A549 (cell line): ENCODE measurements around the gene CCDC187.
"Not testable (repeated sequence)": the region's sequence is repeated elsewhere in the genome, so short reads cannot be mapped to it uniquely, and the experiment has no call there.

Experiments used
- CEBPB ChIP-seq, 2 experiments: fragments of >200 bp in 1 of 2; sonication (Bioruptor Twin) in 1 of 2; formaldehyde crosslinking in 1 of 2; IDR thresholded peaks; 2 replicates each; pipeline ENCODE4 v1.6.1; 2012 to 2016
- CTCF ChIP-seq: fragments of >200 bp; sonication (Bioruptor Twin); formaldehyde crosslinking; IDR thresholded peaks from 3 replicates; pipeline ENCODE4 v1.5.1; 2016
- ELK1 ChIP-seq: fragments of 150-350 bp; IDR thresholded peaks from 2 replicates; pipeline ENCODE4 v1.6.1; 2014; ENCODE audit warnings: low read depth, mild to moderate bottlenecking, low read length
- MAX ChIP-seq: IDR thresholded peaks from 2 replicates; pipeline ENCODE4 v1.6.1; 2012
- PHF8 ChIP-seq: fragments of 200-600 bp; sonication (generic); IDR thresholded peaks from 2 replicates; pipeline ENCODE4 v1.6.1; 2016; ENCODE audit warnings: low read depth, mild to moderate bottlenecking, antibody characterized with exemption, moderate library complexity, borderline replicate concordance
- POLR2A ChIP-seq: IDR thresholded peaks from 2 replicates; pipeline ENCODE4 v1.6.1; 2012; ENCODE audit warnings: mild to moderate bottlenecking, low read length
- POLR2AphosphoS2 ChIP-seq: conservative IDR thresholded peaks from 2 replicates; pipeline ENCODE4 v1.6.1; 2012; ENCODE audit warnings: low read length, improper control_type of control experiment, inconsistent platforms

- TF ChIP-seq CEBPB (IDR thresholded peaks at IDR 0.05); CTCF; MAX; POLR2A; ELK1; PHF8; POLR2AphosphoS2: not testable (repeated sequence)
These were observed 16.1 kb upstream of the CCDC187 start for GRCh38 chr9:136319955-136320354.
